HL-60 (cell line): ENCODE data around the gene BRINP3.

Experiments
- DNase-seq, 2 experiments: peaks; one replicate each; pipeline ENCODE4 v3.0.0-alpha.2; 2010 to 2020; ENCODE audit warnings: low read depth in 1 of 2, low spot score in 1 of 2
- H3K27ac ChIP-seq: fragments of 250-450 bp; sonication (Bioruptor Pico); replicated peaks from 2 replicates; pipeline ENCODE4 v1.5.1; 2020; ENCODE audit warnings: mild to moderate bottlenecking, moderate library complexity
- H3K27me3 ChIP-seq: fragments of 250-450 bp; sonication (Bioruptor Pico); 2 replicates; pipeline ENCODE4 v1.5.1; 2021; ENCODE audit warnings: mild to moderate bottlenecking, moderate library complexity; ENCODE audit not compliant: insufficient read depth, poor library complexity, severe bottlenecking
- H3K4me3 ChIP-seq: replicated peaks from 2 replicates; pipeline ENCODE4 v1.5.1; 2011; ENCODE audit warnings: mild to moderate bottlenecking, control low read depth, low read length; ENCODE audit not compliant: insufficient read depth
- CTCF ChIP-seq: IDR thresholded peaks from one replicate; pipeline ENCODE4 v1.5.1; 2011; ENCODE audit warnings: low read length, control low read depth, inconsistent platforms; ENCODE audit not compliant: insufficient read depth
- GABPA ChIP-seq: IDR thresholded peaks from 2 replicates; pipeline ENCODE4 v1.6.1; 2012; ENCODE audit warnings: low read depth
- POLR2AphosphoS5 ChIP-seq: IDR thresholded peaks from 2 replicates; pipeline ENCODE4 v1.6.1; 2012; ENCODE audit warnings: low read depth
- REST ChIP-seq: IDR thresholded peaks from 2 replicates; pipeline ENCODE4 v1.6.1; 2012; ENCODE audit warnings: low read depth; ENCODE audit not compliant: insufficient replicate concordance
- SPI1 ChIP-seq: IDR thresholded peaks from 2 replicates; pipeline ENCODE4 v1.6.1; 2012; ENCODE audit warnings: low read depth, mild to moderate bottlenecking, borderline replicate concordance

BRINP3 gene

GRCh38 chr1:190416239-190416638, 61.4 kb downstream of the BRINP3 start:
- no peak for DNase-seq
- Histone ChIP-seq H3K27ac (no peak overlapping the region), H3K4me3 (no peak overlapping the region), H3K27me3 (no peaks in the 10 kb centered on the region)
- no peak for TF ChIP-seq GABPA
- no peak for TF ChIP-seq POLR2AphosphoS5

- Histone ChIP-seq H3K4me3 (no peak overlapping the region), H3K27me3 (no peaks in the 10 kb centered on the region), H3K27ac (no peak overlapping the region)
- DNase-seq: no peak
- TF ChIP-seq POLR2AphosphoS5 (no peak), CTCF (no peak), GABPA (no peak), REST (no peak), SPI1 (no peak)
These were observed 64.5 kb downstream of the BRINP3 start for GRCh38 chr1:190413142-190413541.

- Histone ChIP-seq H3K27ac (no peak overlapping the region), H3K4me3 (no peak overlapping the region), H3K27me3 (no peaks in the 10 kb centered on the region)
- TF ChIP-seq REST (no peak), SPI1 (no peak), POLR2AphosphoS5 (no peak), GABPA (no peak), CTCF (no peak)
- DNase-seq: no peak
These were observed 74.3 kb downstream of the BRINP3 start for GRCh38 chr1:190403402-190403801.

- H3K27me3 ChIP-seq: no peaks in the 10 kb centered on the region
- no peak overlapping the region for H3K4me3 ChIP-seq
- no peak for DNase-seq
- TF ChIP-seq POLR2AphosphoS5 (no peak), CTCF (no peak)
- H3K27ac ChIP-seq: no peak overlapping the region
These were observed 78.4 kb downstream of the BRINP3 start for GRCh38 chr1:190399233-190399632.
